Measurements from ENCODE around the gene DNAJC11. TPM values are rescaled to one million over a fixed set of nuclear protein-coding genes. Genes with fewer than 3 reads are reported as not detected.

The DNAJC11 gene
- total and polyA plus RNA-seq, 2 donors from 2014 or later, result 44.6 to 49.8 TPM

DNA sequence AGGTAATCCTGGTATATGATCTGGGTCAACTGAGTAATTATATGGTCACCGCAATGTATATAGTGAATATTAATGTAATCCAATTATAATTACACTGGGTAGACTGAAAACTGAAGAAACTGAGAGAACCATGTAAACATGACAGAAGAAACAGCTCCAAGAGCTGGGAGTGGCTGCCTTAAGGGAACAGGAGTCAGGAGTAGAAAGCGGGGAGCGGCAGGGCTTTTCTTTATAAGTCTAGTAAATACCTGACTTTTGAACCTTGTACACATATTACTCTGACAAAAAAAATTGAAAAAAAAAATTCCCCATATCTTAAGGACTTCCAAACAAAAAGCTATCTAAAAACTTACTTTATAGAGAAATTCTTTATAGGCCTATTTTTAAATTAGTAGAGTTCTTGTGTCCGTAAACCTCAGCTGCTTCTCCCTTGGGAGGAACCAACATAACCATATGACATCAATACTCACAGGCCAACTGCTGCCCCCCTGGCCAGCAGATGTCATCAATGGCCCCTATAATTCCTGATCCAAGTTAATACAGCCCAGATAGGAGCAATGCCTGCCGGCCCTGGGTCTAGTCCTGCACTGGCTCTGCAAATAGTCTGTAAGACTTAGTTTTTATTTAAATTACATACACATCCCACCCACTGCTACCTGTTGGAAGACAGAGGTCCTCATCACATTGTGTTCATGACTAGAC is 43.1 kb downstream of the DNAJC11 start:
- H3K4me1 ChIP-seq (ENCODE audit: control insufficient read depth in 2 of 3, insufficient read depth in 2 of 3, low read depth in 1 of 3, low read length in 3 of 3), result peaks cover 3 to 17% (median 8%) of the 10 kb centered on the region in 3 donors
- intact Hi-C loops (cut with DNase I), result no loop called here
- no peak for FAIRE-seq

DNA sequence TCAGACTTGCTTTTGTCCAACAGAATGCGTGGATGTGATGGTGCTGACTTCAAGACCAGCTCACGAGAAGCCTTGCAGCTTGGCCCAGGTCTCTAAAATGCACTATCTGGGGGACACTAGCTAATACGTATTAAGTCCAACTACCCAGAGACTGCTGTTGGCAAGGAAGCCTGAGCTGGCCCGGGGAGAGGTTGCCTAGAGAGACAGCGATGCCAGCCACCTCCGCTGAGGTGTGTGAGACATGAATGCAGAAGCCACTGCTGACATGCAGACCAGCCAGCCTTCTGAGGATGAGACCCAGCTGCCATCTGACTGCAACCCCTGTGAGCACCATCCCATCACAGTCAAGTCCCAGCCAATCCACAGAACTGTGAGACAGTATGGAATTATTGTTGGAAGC is 44.5 kb downstream of the DNAJC11 start:
- Histone ChIP-seq H3K9me3 (ENCODE audit: control insufficient read depth in 2 of 3, insufficient read depth in 1 of 3, low read length in 3 of 3) (no peaks in the 10 kb centered on the region), H3K27ac (ENCODE audit: low read depth in 2 of 2, low read length in 2 of 2) (no peak overlapping the region), H3K4me1 (ENCODE audit: control insufficient read depth in 2 of 3, insufficient read depth in 2 of 3, low read depth in 1 of 3, low read length in 3 of 3) (peaks cover 12 to 31% (median 19%) of the 10 kb centered on the region in 3 donors), H3K36me3 (ENCODE audit: control insufficient read depth in 2 of 3, insufficient read depth in 3 of 3, low read length in 3 of 3) (peaks cover 3 to 5% (median 4%) of the 10 kb centered on the region in 3 donors), H3K27me3 (ENCODE audit: control insufficient read depth, insufficient read depth, low read length) (no peaks in the 10 kb centered on the region), H3K9ac (ENCODE audit: low read length in 3 of 3) (no peak overlapping the region), H3K4me3 (ENCODE audit: low read length in 3 of 3) (no peak overlapping the region)
- DNase-seq (no peak), FAIRE-seq (no peak)
- intact Hi-C loops (cut with DNase I), result no loop called here
- TF ChIP-seq, protein P1, sequence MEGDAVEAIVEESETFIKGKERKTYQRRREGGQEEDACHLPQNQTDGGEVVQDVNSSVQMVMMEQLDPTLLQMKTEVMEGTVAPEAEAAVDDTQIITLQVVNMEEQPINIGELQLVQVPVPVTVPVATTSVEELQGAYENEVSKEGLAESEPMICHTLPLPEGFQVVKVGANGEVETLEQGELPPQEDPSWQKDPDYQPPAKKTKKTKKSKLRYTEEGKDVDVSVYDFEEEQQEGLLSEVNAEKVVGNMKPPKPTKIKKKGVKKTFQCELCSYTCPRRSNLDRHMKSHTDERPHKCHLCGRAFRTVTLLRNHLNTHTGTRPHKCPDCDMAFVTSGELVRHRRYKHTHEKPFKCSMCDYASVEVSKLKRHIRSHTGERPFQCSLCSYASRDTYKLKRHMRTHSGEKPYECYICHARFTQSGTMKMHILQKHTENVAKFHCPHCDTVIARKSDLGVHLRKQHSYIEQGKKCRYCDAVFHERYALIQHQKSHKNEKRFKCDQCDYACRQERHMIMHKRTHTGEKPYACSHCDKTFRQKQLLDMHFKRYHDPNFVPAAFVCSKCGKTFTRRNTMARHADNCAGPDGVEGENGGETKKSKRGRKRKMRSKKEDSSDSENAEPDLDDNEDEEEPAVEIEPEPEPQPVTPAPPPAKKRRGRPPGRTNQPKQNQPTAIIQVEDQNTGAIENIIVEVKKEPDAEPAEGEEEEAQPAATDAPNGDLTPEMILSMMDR (IDR thresholded peaks at IDR 0.05; ENCODE audit: borderline replicate concordance, extremely low read depth, insufficient read depth), result no peak

More for the DNA sequence above, 43.1 kb downstream of the DNAJC11 start:
- Histone ChIP-seq H3K9ac (ENCODE audit: low read length in 3 of 3) (no peak overlapping the region), H3K9me3 (ENCODE audit: control insufficient read depth in 2 of 3, insufficient read depth in 1 of 3, low read length in 3 of 3) (no peaks in the 10 kb centered on the region), H3K27ac (ENCODE audit: low read depth in 2 of 2, low read length in 2 of 2) (no peak overlapping the region), H3K4me3 (ENCODE audit: low read length in 3 of 3) (no peak overlapping the region), H3K36me3 (ENCODE audit: control insufficient read depth in 2 of 3, insufficient read depth in 3 of 3, low read length in 3 of 3) (no peaks in the 10 kb centered on the region), H3K27me3 (ENCODE audit: control insufficient read depth, insufficient read depth, low read length) (no peaks in the 10 kb centered on the region)
- no peak for DNase-seq
- TF ChIP-seq, protein P1 (IDR thresholded peaks at IDR 0.05; ENCODE audit: borderline replicate concordance, extremely low read depth, insufficient read depth), result no peak

DNA sequence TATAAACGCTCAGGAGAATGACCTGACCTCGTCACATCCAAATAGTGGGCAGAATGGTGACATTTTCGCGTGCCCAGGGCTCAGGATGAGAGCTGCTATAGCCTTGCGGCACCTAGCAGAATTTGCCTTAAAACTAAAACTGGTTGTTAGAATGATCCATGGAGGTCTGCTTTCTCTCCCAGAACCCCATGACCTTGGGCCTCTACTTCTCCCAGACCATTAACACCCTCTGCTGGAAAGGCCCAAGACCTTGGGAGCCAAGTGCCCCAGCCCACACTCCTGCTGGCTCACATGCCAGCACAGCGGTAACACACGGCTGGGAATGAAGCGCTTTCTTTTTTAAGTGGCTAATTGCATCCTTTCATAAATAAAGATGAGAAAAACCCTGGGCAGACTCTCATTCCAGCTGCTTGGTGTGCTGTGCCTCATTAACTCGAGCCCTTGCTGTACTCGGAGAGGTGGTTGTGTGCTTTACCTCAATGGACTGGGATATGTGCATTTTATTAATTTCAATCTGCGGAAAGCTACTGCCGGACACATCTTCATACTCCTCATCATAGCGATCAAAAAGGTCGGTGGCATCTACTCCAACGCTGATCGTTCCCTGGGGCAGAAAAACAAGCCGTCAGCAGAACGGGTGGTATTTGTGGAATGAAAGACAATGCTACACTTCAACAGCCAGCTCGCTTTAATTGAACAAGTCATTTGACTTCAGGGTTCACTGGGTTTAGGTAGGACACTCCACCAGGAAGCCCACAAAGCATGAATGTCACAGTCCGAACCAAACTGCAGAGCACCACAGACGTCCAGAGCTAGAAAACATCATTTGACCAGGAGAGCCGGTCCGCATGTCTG is 48.0 kb downstream of the DNAJC11 start:
- Histone ChIP-seq H3K36me3 (ENCODE audit: control insufficient read depth in 2 of 3, insufficient read depth in 3 of 3, low read length in 3 of 3) (peaks cover 4 to 8% (median 5%) of the 10 kb centered on the region in 3 donors), H3K27me3 (ENCODE audit: control insufficient read depth, insufficient read depth, low read length) (no peaks in the 10 kb centered on the region), H3K4me1 (ENCODE audit: control insufficient read depth in 2 of 3, insufficient read depth in 2 of 3, low read depth in 1 of 3, low read length in 3 of 3) (peaks cover 12 to 28% (median 24%) of the 10 kb centered on the region in 3 donors), H3K9me3 (ENCODE audit: control insufficient read depth in 2 of 3, insufficient read depth in 1 of 3, low read length in 3 of 3) (no peaks in the 10 kb centered on the region), H3K27ac (ENCODE audit: low read depth in 2 of 2, low read length in 2 of 2) (peak overlapping the region; percentile 85 to 92), H3K4me3 (ENCODE audit: low read length in 3 of 3) (peak overlapping the region; percentile 7 to 44 (median 22)), H3K9ac (ENCODE audit: low read length in 3 of 3) (peak overlapping the region in 1 of 3 donors; percentile 27)
- TF ChIP-seq, protein P1 (IDR thresholded peaks at IDR 0.05; ENCODE audit: borderline replicate concordance, extremely low read depth, insufficient read depth), result no peak
- DNase-seq (peak in 4 of 5 donors; percentile 63 to 91 (median 80)), FAIRE-seq (peak; percentile 6)
- intact Hi-C loops (cut with DNase I), result no loop called here
